SHP77 treated with DMSO at 0.1 percent for 48 hours (cell line): ENCODE results near the gene SCN3B.

Source experiments
- DNase-seq: peaks from one replicate; lab custom pipeline; 2025; lab: John Stamatoyannopoulos, UW

The SCN3B gene

DNA sequence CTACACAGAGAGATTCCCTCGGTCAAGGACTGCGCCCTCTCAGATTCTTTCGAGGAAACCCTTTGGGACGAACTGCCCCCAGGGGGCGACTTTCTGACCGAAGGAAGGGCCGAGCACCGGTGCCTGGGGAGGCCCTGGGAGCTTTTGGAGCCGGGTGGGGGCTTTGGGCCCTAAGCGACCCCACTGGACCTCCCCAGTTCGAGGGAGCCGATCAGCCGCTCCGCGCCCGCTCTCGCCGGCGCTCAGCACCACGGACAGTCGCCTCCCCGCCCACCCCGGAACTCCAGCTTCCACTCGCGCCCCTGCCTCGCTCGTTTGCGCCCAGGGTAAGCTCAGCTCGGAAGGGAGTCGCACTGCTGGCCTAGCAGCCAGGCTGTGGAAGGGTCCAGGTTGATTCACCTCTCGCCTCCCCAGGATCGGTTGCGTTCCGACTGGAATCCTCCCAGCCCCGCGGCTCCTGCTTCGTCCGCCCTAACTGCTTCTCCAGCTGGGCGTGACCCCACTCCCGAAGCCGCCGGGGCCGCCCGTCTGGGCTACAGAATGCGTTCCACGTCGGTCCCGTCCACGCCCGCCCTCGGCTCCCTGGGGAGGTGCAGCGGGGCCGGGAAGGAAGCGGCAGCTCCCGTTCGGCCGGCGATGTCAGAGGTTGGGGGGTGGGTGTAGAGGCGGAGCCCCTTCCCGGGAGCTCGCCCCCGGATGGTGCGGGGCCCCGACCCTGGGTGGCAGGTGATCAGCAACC is 428 bp downstream of the SCN3B start:
- DNase-seq = no peak

DNA sequence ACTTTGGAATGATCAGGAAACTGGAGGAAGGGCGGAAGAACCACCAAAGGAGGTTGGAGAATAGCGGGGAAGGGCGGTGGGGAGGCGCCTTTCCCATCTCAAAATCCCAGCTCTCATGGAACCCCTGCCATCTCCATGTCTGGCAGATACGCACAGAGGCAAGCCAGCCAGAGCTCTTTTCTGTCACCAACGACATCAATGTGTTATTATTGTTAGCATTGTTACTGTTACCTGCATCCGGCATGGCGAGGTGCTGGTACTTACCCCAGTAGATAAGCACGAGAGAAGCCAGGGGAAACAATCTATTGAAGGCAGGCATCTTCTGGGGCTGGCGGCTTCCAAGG is 969 bp downstream of the SCN3B start:
- no peak for DNase-seq

DNA sequence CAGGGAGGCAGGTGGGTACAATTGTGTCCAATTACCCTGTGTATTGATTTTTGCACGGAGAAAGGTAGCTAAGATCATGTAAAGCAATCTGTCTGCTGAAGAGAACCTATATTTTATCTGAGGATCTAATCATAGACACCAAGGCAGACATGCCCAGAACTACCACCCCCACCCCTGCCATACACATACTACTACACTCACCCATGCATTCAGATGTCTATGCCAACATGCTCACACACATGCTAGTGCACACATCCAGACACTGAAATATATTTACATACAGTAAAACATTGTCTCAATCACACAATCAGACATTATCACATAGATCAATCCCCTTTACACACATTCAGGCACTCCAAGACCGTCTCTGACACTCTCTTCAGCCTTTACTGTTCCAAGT is 1.8 kb downstream of the SCN3B start:
- no peak for DNase-seq

DNA sequence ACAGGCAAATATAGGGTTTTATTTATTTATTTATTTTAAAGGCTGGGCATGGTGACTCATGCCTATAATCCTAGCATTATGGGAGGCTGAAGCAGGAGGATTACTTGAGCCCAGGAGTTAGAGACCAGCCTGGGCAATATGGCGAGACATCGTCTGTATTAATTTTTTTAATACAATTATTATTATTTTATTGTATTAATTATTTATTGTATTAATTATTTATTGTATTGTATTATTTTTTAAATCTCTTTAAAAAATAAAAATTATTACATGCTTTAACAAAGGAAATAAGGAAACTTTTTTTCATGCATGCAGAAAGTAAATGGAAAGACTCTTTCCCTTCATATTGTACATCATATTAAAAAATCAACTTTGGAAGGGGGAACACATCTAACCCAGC is 3.5 kb downstream of the SCN3B start:
- DNase-seq = no peak

DNA sequence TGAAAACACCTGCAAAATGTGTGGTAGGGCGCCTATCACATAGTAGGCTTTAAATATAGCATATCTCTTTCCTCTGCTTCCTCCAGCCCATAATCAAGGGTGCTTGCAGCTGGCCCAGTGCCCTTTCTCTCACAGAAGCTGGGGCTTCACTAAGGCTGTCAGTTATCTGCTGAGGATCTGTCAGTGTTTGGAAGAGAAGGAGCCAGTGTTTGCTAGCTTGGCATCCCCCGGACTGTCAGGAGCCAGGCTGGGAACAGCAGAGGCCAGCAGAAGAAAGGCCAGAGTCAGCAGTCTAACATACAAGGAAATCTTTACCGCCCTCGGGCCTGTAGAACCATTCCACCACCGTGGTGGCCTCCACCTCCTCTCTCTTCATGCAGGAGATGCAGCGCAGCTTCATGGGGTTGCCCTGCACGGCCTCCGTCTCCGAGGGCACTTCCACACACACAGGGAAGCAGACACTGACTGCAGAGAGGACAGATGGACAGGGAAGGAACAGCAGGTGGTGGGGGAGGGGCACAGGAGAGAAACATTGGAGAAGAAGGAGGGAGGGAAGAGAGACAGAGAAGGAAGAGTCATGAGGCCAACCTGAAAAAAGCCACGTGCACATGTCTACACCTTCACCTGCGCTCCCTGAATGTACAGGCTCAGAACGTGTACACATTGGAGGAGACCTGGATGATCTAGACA is 9.0 kb downstream of the SCN3B start:
- DNase-seq = no peak

DNA sequence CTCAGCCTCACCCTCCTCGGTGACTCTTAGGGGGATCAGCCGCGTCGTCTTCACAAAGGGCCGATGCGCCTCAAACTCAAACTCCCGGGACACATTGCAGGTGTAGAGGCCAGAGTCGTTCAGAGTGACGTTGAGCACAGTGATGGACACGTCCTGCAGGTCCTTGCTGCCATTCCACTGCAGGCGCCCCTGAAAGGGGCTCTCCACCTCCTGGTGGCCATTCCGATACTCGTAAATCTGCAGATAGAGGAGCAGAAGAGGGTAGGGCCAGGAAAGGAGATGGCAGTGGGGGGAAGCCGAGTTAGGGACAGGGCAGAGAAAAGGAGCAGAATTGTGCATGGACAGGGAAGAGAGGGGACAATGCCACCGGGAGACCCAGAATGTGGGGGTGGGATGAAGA is 12.0 kb downstream of the SCN3B start:
- DNase-seq = no peak

DNA sequence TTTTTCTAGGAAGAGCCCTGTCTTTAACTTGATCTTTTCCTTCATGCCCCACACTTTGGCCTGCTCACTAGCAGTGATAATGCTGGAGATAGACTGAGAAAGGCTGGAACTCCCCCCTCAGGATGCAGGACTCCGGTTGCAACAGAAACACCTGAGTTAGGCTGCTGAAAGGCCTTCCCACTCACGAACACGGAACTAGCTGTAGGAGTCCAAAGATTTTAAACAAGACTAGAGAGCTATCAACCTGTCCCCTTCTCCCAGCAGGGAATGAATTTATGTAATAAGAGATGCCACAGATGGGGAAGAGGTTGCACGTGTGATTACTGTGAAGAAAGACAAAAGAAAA is 13.0 kb downstream of the SCN3B start:
- no peak for DNase-seq

DNA sequence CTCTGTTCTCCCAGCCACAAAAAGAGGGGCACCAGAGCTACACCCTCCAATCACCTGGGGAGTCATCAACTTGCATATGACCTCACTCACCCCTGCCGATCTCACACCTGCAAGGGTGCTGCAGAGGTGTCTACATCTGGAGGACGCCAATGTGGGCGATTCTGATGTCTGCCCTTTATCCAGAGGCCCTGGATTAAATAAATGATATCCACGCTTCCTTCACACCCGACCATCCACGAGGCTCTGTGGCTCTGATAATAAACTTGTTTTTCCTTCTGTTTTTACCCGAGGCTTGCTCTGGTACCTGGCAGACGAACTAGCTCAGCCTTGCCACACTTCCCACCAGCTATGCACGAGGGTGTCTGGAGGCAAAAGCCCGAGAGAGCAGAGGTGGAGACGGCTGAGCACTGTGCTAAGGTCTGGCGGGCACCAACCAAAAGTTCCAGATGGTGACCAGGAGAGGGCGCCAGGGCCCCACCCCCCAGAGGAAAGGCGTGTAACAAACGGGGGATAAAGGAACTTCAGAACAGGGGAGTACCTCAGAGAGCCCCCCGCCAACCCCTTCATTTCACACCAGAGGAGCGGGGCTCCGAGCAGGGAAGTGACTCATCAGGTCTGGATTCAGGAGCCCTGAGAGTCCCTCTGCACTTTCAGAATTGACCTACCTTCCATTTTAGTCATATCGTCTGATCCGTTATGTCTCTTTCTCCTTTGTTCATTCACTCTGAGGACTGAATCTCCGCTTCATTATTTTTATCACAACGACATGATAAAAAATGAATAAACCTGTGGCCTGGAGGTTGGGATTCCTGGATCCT is 13.5 kb downstream of the SCN3B start:
- no peak for DNase-seq

DNA sequence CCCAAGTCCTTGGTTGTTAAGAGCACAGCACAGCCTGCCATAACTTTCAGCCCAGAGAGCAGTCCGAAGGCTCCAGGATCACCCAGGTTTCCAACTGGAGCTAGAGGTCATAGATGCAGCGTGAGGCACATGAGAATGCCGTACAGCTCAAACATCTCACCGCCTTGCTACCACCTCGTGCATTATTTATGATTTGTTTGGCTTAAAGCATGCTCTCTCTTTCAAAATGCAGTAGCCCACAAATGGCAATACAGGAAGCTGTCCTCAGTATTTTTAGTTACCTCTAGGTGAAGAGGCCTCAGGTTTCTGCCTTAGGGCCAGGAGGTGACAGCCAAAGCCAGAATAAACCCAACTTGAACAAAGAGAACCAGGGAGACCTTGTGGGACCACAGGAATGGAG is 14.4 kb downstream of the SCN3B start:
- no peak for DNase-seq

DNA sequence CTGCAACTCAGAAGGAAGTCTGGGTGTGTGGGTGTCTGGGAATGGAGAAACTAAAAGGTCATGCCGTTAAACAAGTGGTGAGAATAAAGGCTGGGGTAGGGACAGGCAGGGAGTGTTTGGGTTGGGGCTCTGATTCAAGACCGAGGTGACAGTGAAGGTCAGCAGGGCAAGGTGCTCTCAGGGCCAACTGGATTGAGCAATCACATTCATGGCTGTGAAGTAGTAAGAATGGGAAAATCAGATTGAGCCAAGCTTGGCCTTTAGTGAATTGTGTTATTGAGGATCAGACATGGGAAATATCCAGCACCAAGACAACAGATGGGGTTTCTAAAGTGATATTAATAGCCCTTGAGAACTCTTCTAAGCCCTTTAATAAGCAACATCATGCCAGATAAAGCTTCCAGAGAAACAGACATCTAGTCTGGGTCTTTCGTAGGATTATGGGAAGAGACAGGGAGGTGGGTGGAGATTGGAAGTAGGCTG is 24.3 kb downstream of the SCN3B start:
- no peak for DNase-seq

DNA sequence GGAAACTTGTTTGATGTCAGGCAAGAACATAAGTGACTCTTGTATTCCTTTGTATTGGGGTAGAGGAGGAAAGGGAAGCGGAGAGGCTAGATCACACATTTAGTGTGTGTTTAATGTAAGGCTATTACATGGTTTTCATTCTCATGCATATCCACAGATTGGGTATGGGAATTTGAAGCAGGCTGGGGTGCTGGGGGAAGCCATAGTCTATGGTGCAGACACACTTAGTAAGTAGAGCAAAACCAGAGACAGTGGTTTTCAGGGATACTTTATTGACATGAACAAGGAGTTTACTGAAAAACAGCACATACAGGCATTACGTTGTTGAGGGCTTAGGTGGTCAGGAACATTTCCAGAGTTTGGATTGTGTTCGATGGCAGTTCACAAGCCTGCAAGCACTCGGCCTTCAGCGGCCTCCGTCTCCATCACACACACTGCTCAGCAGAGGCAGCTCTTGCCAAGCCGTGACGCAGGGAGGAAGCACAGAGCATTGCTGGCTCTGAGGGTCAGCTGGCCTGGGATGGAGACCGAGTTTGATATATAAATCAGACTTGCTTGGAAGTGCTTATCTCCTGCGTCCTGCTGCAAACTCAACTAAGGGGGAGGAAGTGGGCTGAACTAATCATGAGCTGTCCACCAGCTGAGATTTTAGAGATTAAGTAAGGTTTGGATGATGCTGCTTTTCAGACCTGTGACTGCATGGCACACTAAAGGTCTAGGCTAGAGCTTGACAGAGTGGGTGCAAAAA is 25.3 kb downstream of the SCN3B start:
- DNase-seq = no peak

DNA sequence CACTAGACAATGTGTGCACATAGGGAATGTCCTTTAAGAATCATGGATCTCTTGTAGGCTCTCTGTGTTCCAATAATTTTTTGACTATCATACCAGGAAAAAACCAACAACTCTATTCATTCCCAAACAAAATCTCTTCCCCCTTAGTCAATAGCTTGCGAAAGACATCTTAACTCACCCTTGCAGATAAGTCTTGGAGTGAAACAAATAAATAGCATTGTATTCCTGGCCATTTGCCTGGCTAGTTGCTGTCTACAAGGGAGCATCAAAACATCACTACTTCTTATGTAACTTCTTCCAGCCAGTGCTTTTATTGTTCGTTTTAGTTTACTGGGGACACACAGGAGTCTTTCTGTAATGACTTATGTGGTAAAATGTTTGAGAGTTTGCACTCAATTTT is 29.4 kb downstream of the SCN3B start:
- DNase-seq = no peak

DNA sequence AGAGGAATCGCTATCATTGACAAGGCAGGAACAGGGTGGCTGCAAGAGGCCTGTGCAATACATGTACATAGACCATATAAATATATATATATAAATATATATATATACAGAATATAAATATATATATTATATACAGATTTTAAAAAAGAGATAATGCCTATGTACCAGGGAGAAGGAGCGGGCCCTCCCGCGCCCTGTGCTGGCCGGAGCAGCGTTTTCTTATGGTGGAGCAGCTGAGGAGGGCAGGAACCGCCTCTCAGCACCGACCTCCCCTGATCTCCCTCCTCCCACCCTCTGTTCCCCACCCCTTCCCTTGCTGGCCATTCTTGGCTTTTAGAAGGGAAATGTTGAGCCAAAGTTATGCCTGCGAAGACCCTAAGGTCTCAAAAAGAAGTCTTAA is 31.8 kb downstream of the SCN3B start:
- DNase-seq = no peak

DNA sequence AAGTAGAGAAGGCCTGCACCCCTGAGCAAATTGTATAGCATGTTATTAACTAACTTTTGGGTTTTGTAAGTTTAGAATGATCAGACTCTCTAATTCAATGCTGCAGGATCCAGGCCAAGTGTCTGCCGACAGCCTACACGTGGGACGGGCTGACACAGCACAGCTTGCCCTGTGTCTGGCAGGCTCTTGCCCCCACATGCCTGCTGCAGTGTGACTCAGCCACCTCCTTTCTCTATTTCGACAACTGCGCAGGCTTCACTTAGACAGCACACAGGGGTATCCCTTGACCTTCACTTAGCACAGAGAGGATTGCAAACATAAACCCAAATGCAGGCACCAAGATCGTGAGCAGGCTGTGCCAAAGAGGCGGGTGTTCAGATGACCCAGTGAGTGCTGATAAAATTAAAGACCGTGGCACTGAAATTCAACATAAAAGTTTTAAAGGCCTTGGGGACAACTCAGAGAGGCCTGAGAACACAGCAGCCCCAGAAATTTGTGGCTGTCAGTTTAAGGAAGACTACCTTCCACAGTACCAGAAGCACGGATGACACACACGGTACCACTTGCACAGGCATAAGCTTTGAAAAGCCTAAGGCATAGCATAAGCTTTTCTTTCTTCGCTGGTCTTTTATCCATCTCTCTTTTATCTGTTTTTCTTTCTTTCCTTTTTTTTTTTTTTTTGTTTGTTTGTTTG is 37.8 kb downstream of the SCN3B start:
- no peak for DNase-seq

DNA sequence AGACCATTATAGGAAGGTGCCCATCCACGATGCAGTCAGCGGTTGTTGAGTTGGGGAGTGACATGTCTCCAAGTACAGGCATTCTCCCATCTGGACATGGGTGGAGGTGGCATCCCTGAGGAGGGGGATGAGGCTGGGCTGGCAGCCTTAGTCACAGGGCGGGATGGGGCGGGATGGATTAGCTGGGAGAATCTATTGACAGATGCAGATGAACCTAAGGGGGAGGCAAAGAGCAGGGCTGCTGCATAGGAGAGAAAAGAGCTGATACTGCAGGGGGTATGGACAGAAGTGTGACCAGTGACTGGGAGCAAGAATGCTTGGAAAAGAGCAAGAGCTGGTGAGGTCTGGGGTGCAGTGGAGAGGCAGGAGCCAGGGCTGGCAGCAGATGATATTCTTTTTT is 42.7 kb downstream of the SCN3B start:
- no peak for DNase-seq

DNA sequence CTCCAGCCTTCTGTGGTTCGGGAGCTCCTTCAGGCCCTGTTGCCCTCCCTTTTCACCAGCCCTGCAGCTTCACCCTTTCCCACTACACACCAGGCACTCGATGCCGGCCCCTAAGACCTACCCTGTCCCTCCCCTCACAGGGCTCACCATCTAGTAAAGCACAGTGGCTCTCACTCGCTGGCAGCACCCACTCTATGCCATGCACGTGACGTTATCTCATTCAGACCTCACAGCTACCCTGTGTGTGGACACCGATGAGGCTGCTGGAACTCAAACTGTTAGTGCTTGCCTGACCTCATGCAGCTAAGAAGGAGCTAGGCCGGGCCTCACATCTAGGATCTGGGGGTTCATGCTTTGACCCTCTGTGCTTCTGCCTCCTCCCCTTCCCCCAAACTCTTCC is 45.5 kb downstream of the SCN3B start:
- DNase-seq = no peak

DNA sequence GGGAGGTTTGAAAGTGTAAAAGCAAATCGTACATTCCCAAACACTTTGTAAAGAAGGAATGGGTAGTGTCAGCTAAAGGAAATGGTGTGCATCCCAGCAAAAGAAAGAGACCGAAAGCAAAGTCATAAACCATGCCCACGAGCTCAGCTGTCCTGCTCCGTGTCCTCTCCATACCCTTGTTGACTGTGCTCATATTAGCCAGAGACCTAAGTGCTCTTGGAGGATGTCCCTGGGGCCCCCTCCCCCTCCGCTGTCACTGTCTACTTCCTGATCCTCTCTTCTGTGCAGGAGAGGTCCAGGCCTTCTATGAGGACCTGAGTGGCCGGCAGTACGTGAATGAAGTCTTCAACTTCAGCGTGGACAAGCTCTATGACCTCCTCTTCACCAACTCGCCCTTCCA is 46.1 kb downstream of the SCN3B start:
- DNase-seq = no peak

DNA sequence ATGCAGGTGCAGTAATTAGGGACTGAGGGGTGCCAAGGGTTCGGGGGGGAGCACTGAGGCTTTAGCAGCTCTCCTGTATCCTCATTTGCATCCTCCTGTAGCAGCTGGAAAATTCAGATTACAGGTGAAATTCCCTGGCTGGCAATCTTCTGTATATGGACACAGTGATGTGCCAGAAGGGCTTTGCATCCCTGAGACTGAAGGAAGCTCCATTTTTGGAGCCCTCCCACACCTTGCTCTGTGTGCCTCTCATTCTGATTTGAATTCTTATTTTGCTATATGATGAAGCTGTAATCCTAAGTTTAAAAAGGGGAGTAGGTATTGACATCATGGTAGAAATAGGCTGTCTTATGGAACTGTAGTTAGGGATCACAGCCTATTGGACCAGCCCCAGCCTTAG is 46.6 kb downstream of the SCN3B start:
- no peak for DNase-seq

DNA sequence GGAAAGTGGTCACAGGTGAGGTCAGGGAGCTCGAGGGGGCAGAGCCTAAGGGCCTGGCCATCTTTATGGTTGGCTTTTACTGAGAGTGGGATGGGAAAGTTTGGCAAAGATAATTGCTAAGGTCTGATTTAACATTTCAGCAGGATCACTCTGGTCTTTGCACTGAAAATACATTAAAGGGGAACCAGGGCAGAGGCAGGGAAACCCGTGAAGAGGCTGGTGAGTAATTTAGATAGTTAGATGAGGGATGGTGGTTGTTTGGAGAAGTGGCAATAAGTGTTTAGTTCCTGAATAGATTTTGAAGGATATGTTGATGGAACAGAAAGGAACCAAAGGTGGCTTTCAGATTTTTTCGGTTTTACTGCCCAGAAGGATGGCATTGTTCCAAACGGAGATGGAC is 50.8 kb downstream of the SCN3B start:
- DNase-seq = no peak

DNA sequence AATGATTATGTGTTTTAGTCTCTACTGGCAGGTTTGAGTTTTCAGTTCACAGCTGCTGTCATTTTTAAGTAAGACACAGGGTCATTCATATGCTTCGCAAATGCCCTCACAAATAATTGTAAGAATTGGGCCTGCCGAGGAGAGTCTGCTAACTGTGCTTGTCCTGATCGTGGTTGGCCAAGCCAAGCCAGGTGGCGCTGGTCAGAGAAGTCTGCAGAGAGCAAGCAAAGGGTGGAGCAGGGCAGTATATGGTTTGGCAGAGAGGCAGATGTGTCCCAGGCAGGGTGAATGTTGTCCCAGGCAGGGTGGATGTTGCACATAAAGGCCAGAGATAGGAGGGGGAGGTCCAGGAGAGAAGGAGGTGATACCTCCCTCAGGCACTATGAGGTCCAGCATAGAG is 52.7 kb downstream of the SCN3B start:
- DNase-seq = no peak

DNA sequence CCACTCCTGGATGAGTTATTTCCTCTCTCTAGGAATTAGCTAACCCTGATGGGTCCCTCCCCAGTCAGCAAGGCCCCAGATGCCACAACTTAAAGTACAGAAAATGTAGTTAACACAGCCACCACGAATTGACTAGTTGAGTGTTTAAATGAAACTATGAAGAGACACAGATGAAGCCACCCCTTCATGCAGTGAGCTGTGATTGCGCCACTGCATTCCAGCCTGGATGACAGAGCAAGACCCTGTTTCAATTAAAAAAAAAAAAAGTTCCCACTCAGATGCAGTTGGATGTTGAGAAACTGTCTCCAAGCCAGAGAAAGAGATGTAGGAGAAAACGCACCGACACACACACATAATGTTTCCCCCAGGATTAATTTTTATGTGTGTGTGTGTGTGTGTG is 53.3 kb downstream of the SCN3B start:
- no peak for DNase-seq

DNA sequence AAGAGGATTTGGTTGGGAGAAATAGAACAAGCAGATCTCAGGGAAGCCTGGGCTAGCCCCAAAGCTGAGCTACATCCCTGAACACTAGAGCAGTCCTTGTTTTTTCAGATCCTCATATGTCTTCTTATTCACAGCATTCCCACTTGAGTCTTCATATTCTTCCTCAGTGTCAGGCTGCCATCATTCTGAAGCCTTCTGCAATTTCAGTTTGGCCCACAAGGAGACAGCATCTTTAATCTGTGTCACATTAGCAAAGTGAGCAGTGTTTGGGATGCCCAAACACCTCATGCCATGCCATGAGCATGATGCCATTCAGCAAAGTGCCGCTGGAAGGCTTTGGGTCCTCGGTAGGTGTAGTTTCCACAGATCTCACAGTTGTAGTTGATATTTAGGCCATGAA is 56.6 kb downstream of the SCN3B start:
- DNase-seq = no peak
